Muscle of leg (tissue), 11 donors: Measurements from ENCODE around the gene WDR72. TPM values are rescaled to one million over a fixed set of nuclear protein-coding genes. Genes with fewer than 3 reads are reported as not detected.
A peak's percentile ranks its signal among the peaks of the same experiment; 100 is the strongest.
"Not testable (repeated sequence)": the region's sequence is repeated elsewhere in the genome, so short reads cannot be mapped to it uniquely, and the experiment has no call there.

ENCODE experiments used
- DNase-seq: peaks from one replicate; pipeline ENCODE4 v3.0.0; 2013
- H3K27ac ChIP-seq: one replicate; pipeline ENCODE4 v1.5.1; 2013; ENCODE audit warnings: mild to moderate bottlenecking, low read length, control low read depth
- H3K27me3 ChIP-seq: one replicate; pipeline ENCODE4 v1.6.1; 2013; ENCODE audit warnings: low read length; ENCODE audit not compliant: control insufficient read depth, insufficient read depth
- H3K36me3 ChIP-seq: one replicate; pipeline ENCODE4 v1.6.1; 2013; ENCODE audit warnings: low read length; ENCODE audit not compliant: control insufficient read depth, insufficient read depth
- H3K4me1 ChIP-seq: one replicate; pipeline ENCODE4 v1.6.1; 2013; ENCODE audit warnings: low read length; ENCODE audit not compliant: control insufficient read depth, insufficient read depth
- H3K4me3 ChIP-seq: one replicate; pipeline ENCODE4 v1.5.1; 2013; ENCODE audit warnings: low read length, control low read depth
- H3K9me3 ChIP-seq: replicated peaks from 2 replicates; pipeline ENCODE4 v1.6.1; 2013; ENCODE audit warnings: low read depth, low read length; ENCODE audit not compliant: control insufficient read depth
- WGBS: methylation state at CpG from one replicate; pipeline ENCODE4 v1.1.5; 2013; ENCODE audit warnings: missing lambda C conversion rate; ENCODE audit not compliant: insufficient coverage; 5-methylcytosine and 5-hydroxymethylcytosine counted together
- polyA plus RNA-seq, 8 donors: library from polyadenylated mRNA; unstranded; fragments of 120-200 nt; gene quantifications; one replicate each; pipeline versions ENCODE4 v1.2.1 to v1.2.3, GENCODE V29; 2013; ENCODE audit warnings: inconsistent platforms in 1 of 8, low replicate concordance in 1 of 8; ENCODE audit not compliant: insufficient read length in 8 of 8, insufficient read depth in 1 of 8
- total RNA-seq: library from RNA; stranded (reverse); fragments of 120-200 nt; gene quantifications from one replicate; pipeline ENCODE4 v1.2.4, GENCODE V29; 2013

WDR72 gene
- total and polyA plus RNA-seq, 9 donors, result 0.13 to 0.61 (median 0.26) TPM

DNA sequence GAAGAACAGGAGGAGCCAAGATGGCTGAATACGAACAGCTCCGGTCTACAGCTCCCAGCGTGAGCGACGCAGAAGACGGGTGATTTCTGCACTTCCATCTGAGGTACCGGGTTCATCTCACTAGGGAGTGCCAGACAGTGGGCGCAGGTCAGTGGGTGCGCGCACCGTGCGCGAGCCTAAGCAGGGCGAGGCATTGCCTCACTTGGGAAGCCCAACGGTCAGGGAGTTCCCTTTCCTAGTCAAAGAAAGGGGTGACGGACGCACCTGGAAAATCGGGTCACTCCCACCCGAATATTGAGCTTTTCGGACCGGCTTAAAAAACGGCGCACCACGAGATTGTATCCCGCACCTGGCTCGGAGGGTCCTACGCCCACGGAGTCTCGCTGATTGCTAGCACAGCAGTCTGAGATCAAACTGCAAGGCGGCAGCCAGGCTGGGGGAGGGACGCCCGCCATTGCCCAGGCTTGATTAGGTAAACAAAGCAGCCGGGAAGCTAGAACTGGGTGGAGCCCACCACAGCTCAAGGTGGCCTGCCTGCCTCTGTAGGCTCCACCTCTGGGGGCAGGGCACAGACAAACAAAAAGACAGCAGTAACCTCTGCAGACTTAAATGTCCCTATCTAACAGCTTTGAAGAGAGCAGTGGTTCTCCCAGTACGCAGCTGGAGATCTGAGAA, 218.7 kb downstream of the WDR72 start:
- not testable (repeated sequence) for H3K4me3 ChIP-seq, H3K36me3 ChIP-seq, H3K4me1 ChIP-seq, DNase-seq, H3K27ac ChIP-seq, H3K27me3 ChIP-seq, H3K9me3 ChIP-seq
- WGBS, result 95% methylated on average over 22 of the region's 34 CpGs

GRCh38 chr15:53539878-53540277, 219.6 kb downstream of the WDR72 start:
- no peak overlapping the region for H3K4me3 ChIP-seq
- no peak overlapping the region for H3K27ac ChIP-seq
- no CpG with 5 or more reads among the region's 3 CpGs for WGBS
- no peaks in the 10 kb centered on the region for H3K36me3 ChIP-seq
- no peak for DNase-seq
- H3K27me3 ChIP-seq, result no peaks in the 10 kb centered on the region
- H3K4me1 ChIP-seq, result no peaks in the 10 kb centered on the region
- H3K9me3 ChIP-seq, result no peaks in the 10 kb centered on the region

DNA sequence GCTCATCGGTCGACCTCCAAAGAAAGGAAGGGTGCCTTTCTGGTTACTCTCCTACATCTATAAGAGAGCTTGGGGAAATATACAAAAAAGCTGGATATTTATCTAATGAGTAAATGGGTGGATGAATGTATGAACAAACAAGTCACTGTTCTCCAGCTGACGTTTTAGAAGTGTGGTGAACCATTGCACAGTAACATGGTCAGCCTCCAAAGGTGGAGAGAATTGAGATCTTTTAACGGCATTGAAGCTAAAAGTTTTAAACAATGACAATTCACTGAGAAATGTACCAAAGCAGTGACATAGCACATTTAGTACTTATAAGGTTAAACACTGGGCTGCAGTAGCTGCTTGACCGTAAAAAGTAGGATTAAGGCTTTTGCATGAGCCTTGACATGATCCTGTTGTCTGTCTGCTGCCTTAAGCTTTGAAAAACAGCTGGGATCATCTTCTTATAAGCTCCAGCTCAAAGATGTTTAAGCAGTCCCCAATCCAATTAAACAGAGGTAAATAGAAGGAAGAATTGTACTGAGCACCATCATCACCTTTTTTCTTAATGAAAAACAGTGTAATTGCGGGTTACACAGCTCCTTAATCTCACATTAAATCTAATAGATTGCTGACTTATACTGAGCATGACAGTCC, 222.9 kb downstream of the WDR72 start:
- WGBS, result 46% methylated on average over 1 of the region's 6 CpGs

DNA sequence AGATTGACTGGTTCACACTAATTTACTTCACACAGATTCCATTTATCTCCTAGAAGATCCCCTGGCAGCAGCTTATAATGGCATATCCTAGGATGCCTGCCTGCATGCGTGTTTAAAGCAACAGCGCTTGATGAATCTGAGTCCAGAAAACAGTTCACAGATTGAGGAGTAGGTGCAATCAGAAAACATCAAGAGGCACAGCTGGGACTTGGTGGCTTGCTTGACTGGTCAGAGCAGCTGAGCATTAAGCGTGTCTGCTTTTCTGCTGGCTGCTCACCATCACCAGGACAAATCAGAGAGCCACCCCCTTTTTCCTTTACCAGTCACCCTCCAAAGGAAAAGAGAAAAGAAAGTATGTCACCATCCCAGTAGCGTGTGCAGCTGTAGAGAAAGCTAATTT, 223.6 kb downstream of the WDR72 start:
- Histone ChIP-seq H3K36me3 (no peaks in the 10 kb centered on the region), H3K27ac (no peak overlapping the region), H3K27me3 (no peaks in the 10 kb centered on the region), H3K9me3 (no peaks in the 10 kb centered on the region), H3K4me1 (no peaks in the 10 kb centered on the region), H3K4me3 (no peak overlapping the region)
- DNase-seq, result peak; percentile 13
- WGBS, result 79% methylated on average over 2 of the region's 4 CpGs

More for the DNA sequence above, 222.9 kb downstream of the WDR72 start:
- DNase-seq, result no peak
- Histone ChIP-seq H3K4me3 (no peak overlapping the region), H3K9me3 (no peaks in the 10 kb centered on the region), H3K27ac (no peak overlapping the region), H3K27me3 (no peaks in the 10 kb centered on the region), H3K36me3 (no peaks in the 10 kb centered on the region), H3K4me1 (no peaks in the 10 kb centered on the region)

- Histone ChIP-seq H3K9me3 (no peaks in the 10 kb centered on the region), H3K4me3 (no peak overlapping the region), H3K27ac (no peak overlapping the region), H3K36me3 (no peaks in the 10 kb centered on the region), H3K27me3 (no peaks in the 10 kb centered on the region), H3K4me1 (no peaks in the 10 kb centered on the region)
- no CpG with 5 or more reads among the region's 2 CpGs for WGBS
- no peak for DNase-seq
Observed at GRCh38 chr15:53534105-53534839, 225.2 kb downstream of the WDR72 start.

GRCh38 chr15:53530761-53531160, 228.7 kb downstream of the WDR72 start:
- Histone ChIP-seq H3K27ac (no peak overlapping the region), H3K36me3 (no peaks in the 10 kb centered on the region), H3K4me1 (no peaks in the 10 kb centered on the region), H3K9me3 (no peaks in the 10 kb centered on the region), H3K27me3 (no peaks in the 10 kb centered on the region), H3K4me3 (no peak overlapping the region)
- DNase-seq, result peak; percentile 10
- no CpG with 5 or more reads among the region's 3 CpGs for WGBS

- Histone ChIP-seq H3K4me1 (no peaks in the 10 kb centered on the region), H3K27me3 (no peaks in the 10 kb centered on the region), H3K4me3 (no peak overlapping the region), H3K36me3 (no peaks in the 10 kb centered on the region), H3K27ac (no peak overlapping the region), H3K9me3 (no peaks in the 10 kb centered on the region)
- no peak for DNase-seq
Observed at GRCh38 chr15:53527996-53528395, 231.5 kb downstream of the WDR72 start.

DNA sequence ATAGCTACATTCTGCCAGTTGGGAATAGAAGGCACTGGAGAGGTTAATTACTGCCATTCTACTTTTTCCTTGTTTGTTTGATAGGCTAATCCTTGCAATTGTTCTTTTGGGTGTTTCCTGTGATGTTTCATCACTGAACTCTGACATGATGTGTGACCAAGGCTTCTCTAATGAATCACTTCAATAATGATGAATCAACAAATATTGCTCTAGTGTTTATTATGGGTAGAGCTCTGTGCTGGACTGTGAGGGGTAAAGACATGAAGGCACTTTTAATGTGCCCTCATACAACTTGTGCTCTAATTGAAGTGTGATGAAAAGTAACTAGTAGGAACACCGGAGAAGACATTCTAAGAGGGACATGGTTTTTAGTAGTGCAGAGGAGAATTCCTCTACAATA, 233.6 kb downstream of the WDR72 start:
- no peak overlapping the region for H3K27ac ChIP-seq

GRCh38 chr15:53522991-53523390, 236.5 kb downstream of the WDR72 start:
- H3K27me3 ChIP-seq, result no peaks in the 10 kb centered on the region
- H3K4me1 ChIP-seq, result peaks cover 2% of the 10 kb centered on the region
- no peaks in the 10 kb centered on the region for H3K9me3 ChIP-seq
- no CpG with 5 or more reads among the region's 3 CpGs for WGBS
- DNase-seq, result peak; percentile 62
- no peak overlapping the region for H3K27ac ChIP-seq
- no peak overlapping the region for H3K4me3 ChIP-seq
- no peaks in the 10 kb centered on the region for H3K36me3 ChIP-seq

More for the DNA sequence above, 233.6 kb downstream of the WDR72 start:
- Histone ChIP-seq H3K9me3 (no peaks in the 10 kb centered on the region), H3K27me3 (no peaks in the 10 kb centered on the region), H3K36me3 (no peaks in the 10 kb centered on the region), H3K4me1 (peaks cover 2% of the 10 kb centered on the region), H3K4me3 (no peak overlapping the region)
- DNase-seq, result no peak
- WGBS, result no CpG with 5 or more reads among the region's 1 CpG

- H3K4me3 ChIP-seq, result no peak overlapping the region
- peak; percentile 47 for DNase-seq
- no peaks in the 10 kb centered on the region for H3K9me3 ChIP-seq
- H3K4me1 ChIP-seq, result peaks cover 2% of the 10 kb centered on the region
- no peak overlapping the region for H3K27ac ChIP-seq
- H3K27me3 ChIP-seq, result no peaks in the 10 kb centered on the region
- no peaks in the 10 kb centered on the region for H3K36me3 ChIP-seq
- WGBS, result no CpG with 5 or more reads among the region's 2 CpGs
Observed at GRCh38 chr15:53520996-53521395, 238.5 kb downstream of the WDR72 start.
